Measurements from ENCODE around the gene ACOT11.

The ACOT11 gene

GRCh38 chr1:54564312-54565112 is 16.5 kb downstream of the ACOT11 start:
- DNase-seq (ENCODE audit: low read depth in 2 of 2) = no peak

GRCh38 chr1:54565113-54565501 is 17.1 kb downstream of the ACOT11 start:
- no peak for DNase-seq (ENCODE audit: low read depth in 2 of 2)

- no peak for DNase-seq (ENCODE audit: low read depth in 2 of 2)
Observed at GRCh38 chr1:54566438-54567141, 18.6 kb downstream of the ACOT11 start.

- no peak for DNase-seq (ENCODE audit: low read depth in 2 of 2)
Observed at GRCh38 chr1:54567961-54568360, 19.9 kb downstream of the ACOT11 start.

GRCh38 chr1:54569339-54569738 is 21.3 kb downstream of the ACOT11 start:
- DNase-seq (ENCODE audit: low read depth in 2 of 2) = no peak

- DNase-seq (ENCODE audit: low read depth in 2 of 2) = no peak
Observed at GRCh38 chr1:54570161-54570560, 22.1 kb downstream of the ACOT11 start.

GRCh38 chr1:54571326-54571725 is 23.3 kb downstream of the ACOT11 start:
- no peak for DNase-seq (ENCODE audit: low read depth in 2 of 2)

GRCh38 chr1:54571803-54572541 is 23.9 kb downstream of the ACOT11 start:
- no peak for DNase-seq (ENCODE audit: low read depth in 2 of 2)

GRCh38 chr1:54572542-54572850 is 24.5 kb downstream of the ACOT11 start:
- no peak for DNase-seq (ENCODE audit: low read depth in 2 of 2)

GRCh38 chr1:54574158-54574778 is 26.2 kb downstream of the ACOT11 start:
- no peak for DNase-seq (ENCODE audit: low read depth in 2 of 2)

GRCh38 chr1:54575161-54575560 is 27.1 kb downstream of the ACOT11 start:
- DNase-seq (ENCODE audit: low read depth in 2 of 2) = no peak

- no peak for DNase-seq (ENCODE audit: low read depth in 2 of 2)
Observed at GRCh38 chr1:54575605-54576290, 27.7 kb downstream of the ACOT11 start.

GRCh38 chr1:54577612-54578011 is 29.6 kb downstream of the ACOT11 start:
- no peak for DNase-seq (ENCODE audit: low read depth in 2 of 2)

GRCh38 chr1:54579337-54579781 is 31.3 kb downstream of the ACOT11 start:
- no peak for DNase-seq (ENCODE audit: low read depth in 2 of 2)

- DNase-seq (ENCODE audit: low read depth in 2 of 2) = no peak
Observed at GRCh38 chr1:54580856-54581550, 33.0 kb downstream of the ACOT11 start.

- DNase-seq (ENCODE audit: low read depth in 2 of 2) = no peak
Observed at GRCh38 chr1:54581621-54582035, 33.6 kb downstream of the ACOT11 start.

GRCh38 chr1:54582566-54583306 is 34.7 kb downstream of the ACOT11 start:
- no peak for DNase-seq (ENCODE audit: low read depth in 2 of 2)

- DNase-seq (ENCODE audit: low read depth in 2 of 2) = no peak
Observed at GRCh38 chr1:54583307-54583686, 35.3 kb downstream of the ACOT11 start.

- DNase-seq (ENCODE audit: low read depth in 2 of 2) = no peak
Observed at GRCh38 chr1:54583871-54584270, 35.8 kb downstream of the ACOT11 start.

GRCh38 chr1:54584575-54584974 is 36.5 kb downstream of the ACOT11 start:
- DNase-seq (ENCODE audit: low read depth in 2 of 2) = no peak
